Transverse colon (tissue), 3 donors: ENCODE data around the gene CIT.

Experiments
- CTCF ChIP-seq, 5 experiments: fragments of 200-600 bp in 3 of 5; fragments of 450-650 bp in 2 of 5; sonication (generic) in 3 of 5; IDR thresholded peaks; 1 replicate in 2 of 5; 2 replicates in 3 of 5; pipeline ENCODE4 v1.5.1; 2016 to 2017; ENCODE audit warnings: antibody characterized with exemption in 5 of 5, inconsistent platforms in 3 of 5, mild to moderate bottlenecking in 2 of 5, moderate library complexity in 1 of 5
- EP300 ChIP-seq: sonication (generic); formaldehyde crosslinking; IDR thresholded peaks from one replicate; pipeline ENCODE4 v1.6.1; 2017; ENCODE audit warnings: antibody characterized with exemption, low read depth
- POLR2A ChIP-seq: fragments of 450-650 bp; IDR thresholded peaks from one replicate; pipeline ENCODE4 v1.6.1; 2016; ENCODE audit warnings: antibody characterized with exemption, mild to moderate bottlenecking, moderate library complexity

- TF ChIP-seq EP300 (no peak), POLR2A (no peak), CTCF (IDR thresholded peaks at IDR 0.05) (no peak)
These were observed 114.5 kb downstream of the CIT start for GRCh38 chr12:119762619-119763018.
